Stimulated activated CD4-positive, alpha-beta T cell treated with anti-CD3 and anti-CD28 coated beads, Interleukin-1b, Interleukin-23, amount 100 ng/mL, for 1 hour (primary cell): ENCODE data around the gene RAB24.
"Not testable (repeated sequence)": the region's sequence is repeated elsewhere in the genome, so short reads cannot be mapped to it uniquely, and the experiment has no call there.

ENCODE experiments used
- DNase-seq, 2 donors: peaks; one replicate each; pipeline ENCODE4 v3.0.0-alpha.2; 2020; ENCODE audit warnings: low read depth in 2 of 2

RAB24 gene

DNA sequence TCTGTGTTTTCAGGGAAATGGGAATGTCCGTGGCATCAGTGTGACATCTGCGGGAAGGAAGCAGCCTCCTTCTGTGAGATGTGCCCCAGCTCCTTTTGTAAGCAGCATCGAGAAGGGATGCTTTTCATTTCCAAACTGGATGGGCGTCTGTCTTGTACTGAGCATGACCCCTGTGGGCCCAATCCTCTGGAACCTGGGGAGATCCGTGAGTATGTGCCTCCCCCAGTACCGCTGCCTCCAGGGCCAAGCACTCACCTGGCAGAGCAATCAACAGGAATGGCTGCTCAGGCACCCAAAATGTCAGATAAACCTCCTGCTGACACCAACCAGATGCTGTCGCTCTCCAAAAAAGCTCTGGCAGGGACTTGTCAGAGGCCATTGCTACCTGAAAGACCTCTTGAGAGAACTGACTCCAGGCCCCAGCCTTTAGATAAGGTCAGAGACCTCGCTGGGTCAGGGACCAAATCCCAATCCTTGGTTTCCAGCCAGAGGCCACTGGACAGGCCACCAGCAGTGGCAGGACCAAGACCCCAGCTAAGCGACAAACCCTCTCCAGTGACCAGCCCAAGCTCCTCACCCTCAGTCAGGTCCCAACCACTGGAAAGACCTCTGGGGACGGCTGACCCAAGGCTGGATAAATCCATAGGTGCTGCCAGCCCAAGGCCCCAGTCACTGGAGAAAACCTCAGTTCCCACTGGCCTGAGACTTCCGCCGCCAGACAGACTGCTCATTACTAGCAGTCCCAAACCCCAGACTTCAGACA is 9.5 kb downstream of the RAB24 start:
- DNase-seq = no peak

DNA sequence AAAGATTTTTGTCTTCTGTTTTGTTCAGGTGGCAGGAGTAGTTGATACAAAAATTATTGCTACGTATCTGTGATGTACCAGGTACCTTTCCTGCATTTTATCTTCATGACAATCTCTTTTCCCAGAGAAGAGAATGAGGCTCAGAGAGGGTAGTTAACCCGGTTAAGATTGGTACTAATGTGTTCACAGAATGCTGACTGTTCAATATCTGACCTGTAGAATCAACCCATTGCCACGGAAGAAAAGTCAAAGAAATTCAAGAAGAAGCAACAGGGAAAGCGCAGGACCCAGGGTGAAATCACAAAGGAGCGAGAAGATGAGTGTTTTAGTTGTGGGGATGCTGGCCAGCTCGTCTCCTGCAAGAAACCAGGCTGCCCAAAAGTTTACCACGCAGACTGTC is 11.8 kb downstream of the RAB24 start:
- DNase-seq = no peak

DNA sequence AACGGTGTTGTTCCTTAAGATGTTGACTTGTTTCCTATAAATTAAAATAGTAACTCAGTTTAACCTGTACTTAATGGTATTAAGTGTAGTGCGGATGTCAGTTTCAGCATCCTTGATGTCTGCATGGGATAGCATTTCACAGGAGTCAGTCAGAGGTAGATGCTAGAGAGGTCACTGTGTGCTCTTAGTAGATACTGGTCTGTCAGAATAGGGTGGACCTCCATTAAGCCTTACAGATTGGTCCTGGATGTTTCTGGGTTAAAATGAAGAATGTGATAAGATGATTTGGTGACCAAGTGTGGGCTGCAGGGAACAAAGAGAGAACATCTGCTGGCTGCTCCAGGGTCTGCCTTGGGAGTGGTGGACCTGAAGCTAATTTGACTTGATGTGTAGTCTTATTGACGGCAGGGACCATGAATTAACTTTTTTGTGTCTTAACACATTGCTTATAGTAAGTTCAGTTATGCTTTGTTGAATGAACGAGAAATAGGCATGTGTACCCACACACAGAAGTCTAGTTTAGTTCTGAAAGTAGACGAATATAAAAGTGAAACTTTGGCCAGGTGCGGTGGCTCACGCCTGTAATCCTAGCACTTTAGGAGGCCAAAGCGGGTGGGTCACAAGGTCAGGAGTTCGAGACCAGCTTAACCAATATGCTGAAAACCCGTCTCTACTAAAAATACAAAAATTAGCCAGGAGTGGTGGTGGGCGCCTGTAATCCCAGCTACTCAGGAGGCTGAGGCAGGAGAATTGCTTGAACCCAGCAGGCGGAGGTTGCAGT is 12.5 kb downstream of the RAB24 start:
- DNase-seq = no peak

DNA sequence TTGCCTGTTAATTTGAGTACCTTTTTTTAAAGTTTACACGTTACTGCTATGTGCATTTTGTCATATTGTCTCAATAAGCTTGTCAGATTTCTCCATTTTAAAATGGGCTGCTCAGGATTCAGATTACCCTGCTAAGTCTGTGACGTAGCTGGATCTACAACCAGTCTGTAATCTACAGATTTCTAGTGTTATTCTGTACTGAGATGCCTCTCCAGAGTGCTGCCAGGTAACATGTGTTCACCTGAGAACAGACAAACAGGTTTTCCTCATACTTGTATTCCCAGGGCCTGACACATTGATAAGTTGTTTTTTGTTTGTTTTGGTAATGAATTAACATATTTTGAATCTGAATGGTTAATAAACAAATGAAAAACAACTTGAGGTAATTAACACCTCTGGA is 15.3 kb downstream of the RAB24 start:
- no peak for DNase-seq

DNA sequence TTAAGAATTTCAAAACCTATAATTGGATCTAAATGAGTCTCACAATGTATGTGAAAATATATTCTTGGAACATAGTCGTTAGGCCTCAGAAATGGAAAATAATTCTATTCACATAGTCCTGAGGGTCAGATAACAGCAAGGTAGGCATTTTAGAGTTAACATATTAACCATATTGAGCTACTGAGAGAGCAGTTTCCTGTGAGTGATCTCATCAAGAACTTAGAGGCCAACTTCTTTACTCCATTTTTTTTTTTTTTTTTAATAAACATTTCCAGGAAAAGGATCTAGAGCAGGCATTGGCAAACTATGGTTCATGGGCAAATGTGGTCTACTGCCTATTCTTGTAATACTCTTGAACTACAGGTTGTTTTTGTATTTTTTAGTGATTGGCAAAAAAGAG is 26.6 kb downstream of the RAB24 start:
- DNase-seq = no peak

DNA sequence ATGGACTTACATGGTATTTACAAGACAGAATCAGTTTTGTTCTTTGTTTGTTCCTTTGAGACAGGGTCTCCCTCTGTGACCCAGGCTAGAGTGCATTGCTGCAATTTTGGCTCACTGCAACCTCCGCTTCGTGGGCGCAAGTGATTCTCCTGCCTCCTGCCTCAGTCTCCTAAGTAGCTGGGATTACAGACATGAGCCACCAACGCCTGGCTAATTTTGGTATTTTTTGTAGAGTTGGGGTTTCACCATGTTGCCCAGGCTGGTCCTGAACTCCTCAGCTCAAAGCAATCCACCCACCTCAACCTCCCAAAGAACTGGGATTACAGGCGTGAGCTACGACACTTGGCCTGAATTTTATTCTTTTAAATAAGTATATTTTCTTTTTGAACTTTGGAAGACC is 27.6 kb downstream of the RAB24 start:
- DNase-seq = no peak

DNA sequence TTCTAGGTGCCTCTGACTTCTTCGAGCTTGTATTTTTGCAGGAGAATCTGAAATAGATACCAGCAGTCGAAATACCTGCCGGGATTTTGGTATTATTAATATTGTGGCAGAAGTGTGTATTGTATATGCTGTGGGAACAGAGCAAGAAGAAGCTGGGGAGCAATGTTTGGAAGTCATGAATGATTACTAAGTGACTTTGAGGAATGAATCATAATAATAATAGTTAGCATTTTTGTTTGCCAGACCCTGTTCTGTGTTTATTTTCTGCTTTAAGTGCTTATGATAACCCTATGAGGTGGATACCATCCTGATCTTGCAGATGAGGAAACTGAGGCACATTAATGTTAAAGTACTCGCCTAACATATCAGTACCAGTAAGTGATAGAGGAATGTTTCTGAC is 32.4 kb downstream of the RAB24 start:
- DNase-seq = no peak

DNA sequence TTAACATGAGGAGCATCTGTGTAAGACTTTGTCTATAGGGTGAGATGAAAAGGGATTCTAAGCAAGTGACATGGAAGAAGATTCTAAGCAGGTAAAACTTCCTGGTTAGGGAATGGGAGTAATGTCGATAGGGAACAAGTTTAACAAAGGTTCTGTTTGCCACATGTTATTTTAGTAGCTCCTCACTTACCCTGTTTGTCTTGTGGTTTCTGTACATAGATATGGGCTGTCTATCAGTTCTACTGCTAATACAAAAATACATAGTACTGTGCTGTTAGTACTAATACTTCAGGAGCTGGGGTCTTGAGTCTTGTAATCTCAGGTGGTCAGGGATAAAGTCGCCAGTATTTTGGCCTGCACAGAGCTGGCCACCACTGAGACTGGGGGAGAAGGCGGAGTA is 32.9 kb downstream of the RAB24 start:
- no peak for DNase-seq

DNA sequence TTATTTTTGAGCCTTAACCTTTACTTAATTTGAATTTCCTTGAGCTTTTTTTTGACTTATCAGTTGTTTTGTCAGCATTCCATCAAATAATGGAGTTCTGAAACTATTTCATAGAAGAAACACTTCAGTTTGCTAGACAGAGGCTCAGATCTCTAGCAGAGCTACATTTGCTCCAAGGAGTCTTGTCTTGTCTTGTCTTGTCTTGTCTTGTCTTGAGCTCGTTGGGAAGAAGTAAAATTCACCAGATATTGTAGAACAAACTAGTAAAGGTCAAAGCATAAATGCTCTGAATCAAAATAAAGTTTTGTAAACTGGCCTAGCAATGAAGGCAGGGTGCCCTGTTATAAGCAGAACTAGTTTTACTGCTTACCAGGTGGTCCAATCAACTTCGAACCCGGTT is 33.5 kb downstream of the RAB24 start:
- no peak for DNase-seq

DNA sequence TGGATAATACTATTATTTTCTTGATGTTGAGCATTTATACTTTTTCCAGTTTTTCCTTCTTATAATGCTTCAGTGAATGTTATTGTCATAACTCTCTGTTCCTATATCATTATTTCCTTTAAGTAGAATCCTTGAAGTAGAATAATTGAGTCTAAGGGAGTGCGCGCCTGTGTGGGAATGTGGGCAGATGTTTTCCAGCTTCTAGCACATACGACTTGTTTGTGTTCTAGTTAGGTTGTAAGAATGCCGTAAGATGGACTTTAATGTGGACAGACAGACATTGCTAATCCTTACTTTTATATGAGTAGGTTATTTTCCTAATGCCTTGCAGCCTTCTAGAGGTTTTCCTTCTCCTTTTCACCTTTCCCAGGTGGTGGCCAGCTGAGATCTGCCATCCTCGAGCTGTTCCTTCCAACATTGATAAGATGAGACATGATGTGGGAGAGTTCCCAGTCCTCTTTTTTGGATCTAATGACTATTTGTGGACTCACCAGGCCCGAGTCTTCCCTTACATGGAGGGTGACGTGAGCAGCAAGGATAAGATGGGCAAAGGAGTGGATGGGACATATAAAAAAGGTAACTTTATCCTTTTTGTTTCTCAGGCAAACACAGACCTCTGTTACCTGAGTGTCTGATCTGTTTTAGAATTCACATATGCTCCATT is 34.2 kb downstream of the RAB24 start:
- DNase-seq = no peak

DNA sequence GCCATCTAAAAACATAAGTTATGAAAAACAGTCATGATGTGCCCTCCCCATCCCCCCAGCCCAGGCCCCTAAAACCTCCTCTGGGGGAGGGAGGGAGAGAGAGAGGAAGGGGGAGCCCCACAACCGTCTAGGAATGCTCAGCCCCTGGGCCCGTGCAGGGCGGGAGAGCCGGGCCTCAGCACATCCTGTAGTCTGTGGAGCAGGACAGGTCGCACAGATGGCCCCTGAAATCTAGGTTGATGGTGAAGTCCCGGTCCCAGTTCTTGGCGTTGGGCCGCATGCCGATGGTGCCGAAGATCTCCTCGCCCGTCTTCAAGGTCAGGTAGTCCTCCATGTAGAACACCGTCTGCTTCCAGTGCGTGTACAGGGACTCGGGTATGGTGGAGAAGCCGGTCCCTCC is 38.1 kb downstream of the RAB24 start:
- no peak for DNase-seq

DNA sequence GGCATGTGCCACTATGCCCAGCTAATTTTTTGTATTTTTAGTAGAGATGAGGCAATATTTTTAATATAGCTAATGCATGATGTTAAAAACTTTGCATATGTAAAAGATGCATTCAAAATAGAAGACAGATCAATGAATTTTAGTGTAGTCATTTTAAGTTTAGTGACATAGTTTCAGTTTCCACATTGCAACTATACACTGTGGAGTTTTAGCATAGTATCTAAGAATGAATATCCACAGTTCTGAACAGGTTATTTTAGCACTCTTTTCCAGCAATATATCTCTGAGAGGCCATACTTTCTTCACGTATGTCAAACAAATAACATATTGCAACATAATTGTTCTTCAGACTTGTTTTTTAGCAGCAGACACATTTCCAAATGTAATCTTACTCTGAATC is 39.3 kb downstream of the RAB24 start:
- no peak for DNase-seq

DNA sequence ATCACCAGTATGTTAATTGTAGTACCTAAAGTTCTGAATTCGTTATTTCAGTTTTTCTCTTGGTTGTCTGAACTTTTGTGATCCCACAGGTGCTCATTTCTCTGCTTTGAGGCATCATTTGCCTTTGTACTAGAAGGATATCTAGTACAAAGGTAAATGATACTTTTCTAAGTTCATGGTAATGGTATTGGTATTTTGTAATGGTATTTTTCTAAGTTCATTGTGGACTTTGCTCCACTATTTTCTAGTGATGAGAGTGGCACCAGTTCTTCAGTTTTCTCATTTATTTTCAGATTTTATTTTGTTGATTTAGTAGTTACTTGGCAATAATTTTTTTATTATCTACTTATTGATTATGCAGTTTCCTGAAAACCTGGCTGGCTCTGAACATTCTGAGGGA is 42.0 kb downstream of the RAB24 start:
- DNase-seq = no peak

DNA sequence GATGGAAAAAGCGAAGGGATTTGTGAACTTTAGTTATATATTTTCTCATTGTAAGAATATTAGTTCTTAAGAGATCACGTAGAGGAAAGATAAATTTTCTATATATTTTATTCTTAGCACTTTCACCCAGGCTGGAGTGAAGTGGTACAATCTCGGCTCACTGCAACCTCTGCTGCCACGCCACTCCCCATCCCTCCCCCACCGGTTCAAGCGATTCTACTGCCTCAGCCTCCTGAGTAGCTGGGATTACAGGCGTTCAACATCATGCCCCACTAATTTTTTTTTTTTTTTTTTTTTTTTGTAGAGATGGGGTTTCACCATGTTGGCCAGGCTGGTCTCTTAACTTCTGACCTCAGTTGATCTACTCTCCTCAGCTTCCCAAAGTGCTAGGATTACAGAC is 42.6 kb downstream of the RAB24 start:
- DNase-seq = no peak

DNA sequence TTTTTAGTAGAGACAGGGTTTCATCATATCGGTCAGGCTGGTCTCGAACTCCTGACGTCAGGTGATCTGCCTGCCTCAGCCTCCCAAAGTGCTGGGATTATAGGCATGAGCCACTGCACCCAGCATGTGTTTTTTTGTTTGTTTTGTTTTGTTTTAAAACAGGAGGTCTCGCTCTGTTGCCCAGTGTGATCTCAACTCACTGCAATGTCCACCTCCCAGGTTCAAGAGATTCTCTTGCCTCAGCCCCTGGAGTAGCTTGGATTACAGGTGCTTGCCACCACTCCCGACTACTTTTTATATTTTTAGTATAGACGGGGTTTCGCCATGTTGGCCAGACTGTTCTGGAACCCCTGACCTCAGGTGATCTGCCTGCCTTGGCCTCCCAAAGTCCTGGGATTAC is 44.8 kb downstream of the RAB24 start:
- DNase-seq = not testable (repeated sequence)

DNA sequence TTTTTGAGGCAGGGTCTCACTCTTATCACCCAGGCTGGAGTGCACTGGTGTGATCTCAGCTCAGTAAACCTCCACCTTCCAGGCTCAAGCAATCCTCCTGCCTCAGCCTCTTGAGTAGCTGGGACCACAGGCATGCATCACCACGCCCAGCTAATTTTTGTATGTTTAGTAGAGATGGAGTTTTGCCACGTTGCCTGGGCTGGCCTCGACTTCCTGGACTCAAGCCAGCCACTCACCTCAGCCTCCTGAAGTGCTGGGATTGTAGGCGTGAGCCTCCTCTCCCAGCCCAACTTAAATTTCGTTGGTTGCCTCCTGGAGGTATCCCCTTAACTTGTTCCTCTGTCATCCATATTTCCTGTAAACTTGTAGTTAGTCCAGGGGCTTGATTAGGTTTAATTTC is 47.2 kb downstream of the RAB24 start:
- DNase-seq = no peak

DNA sequence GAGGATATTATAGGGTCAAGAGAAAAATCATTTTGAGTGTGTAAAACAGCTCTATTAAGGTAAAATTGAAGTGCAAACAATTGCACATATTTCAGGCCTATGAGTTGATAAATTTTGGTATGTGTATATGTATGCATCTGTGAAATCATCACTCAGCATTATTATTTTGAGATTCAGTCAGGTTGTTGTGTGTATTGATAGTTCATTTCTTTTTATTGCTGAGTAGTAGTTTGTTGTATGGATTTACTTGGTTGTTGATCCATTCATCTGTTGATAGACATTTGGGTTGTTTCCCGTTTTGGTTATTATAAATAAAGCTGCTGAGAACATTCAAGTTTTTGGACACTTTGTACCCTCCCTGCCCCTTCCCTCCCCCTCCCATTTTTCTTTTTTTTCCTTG is 50.3 kb downstream of the RAB24 start:
- DNase-seq = no peak
